K562 (cell line): ENCODE measurements around the gene ABHD4. TPM values are rescaled to one million over a fixed set of nuclear protein-coding genes. Genes with fewer than 3 reads are reported as not detected.

Experiments used
- ATAC-seq: fragments of 200-7000 bp; cut with Tn5 transposase; 3 replicates; pipeline ENCODE4 v1.9.1; 2020; ENCODE audit warnings: moderate library complexity
- BruUV-seq: library from RNA; stranded (reverse); fragments of 400-500 nt; replicated peaks from 2 replicates; lab custom pipeline; 2021; lab: Mats Ljungman, UMichigan
- CTCF ChIA-PET: fragments of 300-600 bp; formaldehyde crosslinking; extraction: SDS; loops from one replicate; lab custom pipeline; 2021; ENCODE audit warnings: low intra/inter-chr PET ratio; lab: Yijun Ruan, JAX
- POLR2A ChIA-PET: fragments of 300-600, 350-650 bp; sonication (Branson Sonifier 250); formaldehyde crosslinking; extraction: SDS; loops from one replicate; lab custom pipeline; 2021; ENCODE audit warnings: antibody characterized with exemption, inconsistent platforms; lab: Yijun Ruan, JAX
- DNase-seq, 4 experiments: peaks; one replicate each; pipeline versions ENCODE4 v3.0.0 to v3.0.0-alpha.2; 2011 to 2018; ENCODE audit warnings: low spot score in 3 of 4, mixed read lengths in 3 of 4; ENCODE audit errors: extremely low read depth in 1 of 4
- FAIRE-seq: peaks from 2 replicates; lab custom pipeline; 2011; peaks lifted over from hg19 to GRCh38; lab: Jason Lieb, UNC
- H2AFZ ChIP-seq: 2 replicates; pipeline ENCODE4 v1.6.0; 2011; ENCODE audit warnings: low read depth, low read length, control low read depth, inconsistent platforms
- H3K27ac ChIP-seq: fragments of 200-600 bp; 3 replicates; pipeline ENCODE4 v1.8.0; 2011; ENCODE audit warnings: low read depth, mild to moderate bottlenecking, control low read depth, inconsistent platforms, low read length, moderate library complexity, mixed read lengths; ENCODE audit errors: extremely low read depth
- H3K27me3 ChIP-seq, 2 experiments: fragments of 300-600 bp in 1 of 2; 2 replicates in 1 of 2; 3 replicates in 1 of 2; pipeline versions ENCODE4 v1.6.0 to v1.8.0; 2011; ENCODE audit warnings: inconsistent platforms in 2 of 2, low read length in 2 of 2, mild to moderate bottlenecking in 1 of 2, mixed read lengths in 1 of 2, moderate library complexity in 1 of 2; ENCODE audit not compliant: control insufficient read depth in 2 of 2, insufficient read depth in 2 of 2
- H3K36me3 ChIP-seq: fragments of 300-600 bp; 3 replicates; pipeline ENCODE4 v1.8.0; 2011; ENCODE audit warnings: mild to moderate bottlenecking, low read length, inconsistent platforms; ENCODE audit not compliant: control insufficient read depth, insufficient read depth
- H3K4me1 ChIP-seq, 2 experiments: fragments of 200-600 bp in 1 of 2; replicated peaks in 1 of 2; 2 replicates in 1 of 2; 3 replicates in 1 of 2; pipeline versions ENCODE4 v1.5.1 to v1.8.0; 2011; ENCODE audit warnings: inconsistent platforms in 2 of 2, low read length in 2 of 2, mild to moderate bottlenecking in 1 of 2, mixed read lengths in 1 of 2, moderate library complexity in 1 of 2; ENCODE audit not compliant: control insufficient read depth in 2 of 2, insufficient read depth in 2 of 2
- H3K4me2 ChIP-seq: 2 replicates; pipeline ENCODE4 v1.6.1; 2011; ENCODE audit warnings: low read length, control low read depth, inconsistent platforms, mixed read lengths; ENCODE audit not compliant: insufficient read depth
- H3K4me3 ChIP-seq: fragments of 200-600 bp; sonication (generic), shearing (Covaris generic); 2 replicates; pipeline ENCODE4 v1.5.1; 2016; ENCODE audit warnings: control low read depth, inconsistent platforms
- H3K79me2 ChIP-seq: fragments of 200-600 bp; 3 replicates; pipeline ENCODE4 v1.8.0; 2011; ENCODE audit warnings: low read length, inconsistent platforms; ENCODE audit not compliant: control insufficient read depth, insufficient read depth
- H3K9ac ChIP-seq, 2 experiments: 2 replicates each; pipeline versions ENCODE4 v1.6.0 to v1.6.1; 2011; ENCODE audit warnings: low read depth in 2 of 2, low read length in 2 of 2, control low read depth in 1 of 2, inconsistent platforms in 1 of 2, mild to moderate bottlenecking in 1 of 2, mixed read lengths in 1 of 2; ENCODE audit not compliant: insufficient read depth in 1 of 2
- H3K9me1 ChIP-seq: one replicate; pipeline ENCODE4 v1.6.0; 2011; ENCODE audit warnings: inconsistent platforms, mild to moderate bottlenecking, low read length, moderate library complexity; ENCODE audit not compliant: control insufficient read depth, insufficient read depth
- H3K9me3 ChIP-seq: replicated peaks from 2 replicates; pipeline ENCODE4 v1.5.1; 2011; ENCODE audit warnings: low read depth, low read length, inconsistent platforms; ENCODE audit not compliant: control insufficient read depth, insufficient read depth
- H4K20me1 ChIP-seq: replicated peaks from 2 replicates; pipeline ENCODE4 v1.6.1; 2011; ENCODE audit warnings: low read length, inconsistent platforms, mixed read lengths; ENCODE audit not compliant: control insufficient read depth, insufficient read depth
- CBX3 ChIP-seq, 2 experiments: IDR thresholded peaks; 1 replicate in 1 of 2; 2 replicates in 1 of 2; pipeline ENCODE4 v1.6.1; 2012; ENCODE audit warnings: inconsistent platforms in 2 of 2, low read length in 2 of 2, borderline replicate concordance in 1 of 2, control low read depth in 1 of 2
- HMGXB4 ChIP-seq: sonication (generic); formaldehyde crosslinking; IDR thresholded peaks from 2 replicates; pipeline ENCODE4 v1.8.1; 2023; ENCODE audit warnings: mild to moderate bottlenecking, missing genetic modification reagents
- HNRNPH1 ChIP-seq: fragments of 200-400 bp; formaldehyde crosslinking; optimal IDR thresholded peaks from 2 replicates; pipeline ENCODE3; 2017; ENCODE audit warnings: low read depth, mild to moderate bottlenecking, low read length, moderate library complexity
- LCOR ChIP-seq: sonication (generic); formaldehyde crosslinking; IDR thresholded peaks from 2 replicates; pipeline ENCODE4 v1.8.0; 2022; ENCODE audit warnings: mild to moderate bottlenecking, missing genetic modification reagents
- MCM5 ChIP-seq: fragments of 450-650 bp; IDR thresholded peaks from 2 replicates; pipeline ENCODE4 v1.6.1; 2016; ENCODE audit warnings: low read depth
- NFIC ChIP-seq: fragments of 450-650 bp; IDR thresholded peaks from 2 replicates; pipeline ENCODE4 v1.6.1; 2017; ENCODE audit warnings: mild to moderate bottlenecking, inconsistent platforms
- NR3C1 ChIP-seq: sonication (generic); formaldehyde crosslinking; IDR thresholded peaks from 2 replicates; pipeline ENCODE4 v1.8.1; 2022; ENCODE audit warnings: missing genetic modification reagents
- NR4A1 ChIP-seq, 2 experiments: fragments of 250-450 bp in 1 of 2; fragments of 450-650 bp in 1 of 2; sonication (Bioruptor Pico) in 1 of 2; IDR thresholded peaks; 2 replicates each; pipeline versions ENCODE4 v1.4.0 to v1.6.1; 2016 to 2020; ENCODE audit warnings: mild to moderate bottlenecking in 2 of 2, missing compliant biosample characterization in 1 of 2, missing genetic modification characterization in 1 of 2, moderate library complexity in 1 of 2
- RBM34 ChIP-seq: fragments of 200-400 bp; formaldehyde crosslinking; IDR thresholded peaks from 2 replicates; pipeline ENCODE4 v1.6.1; 2018; ENCODE audit warnings: low read length, borderline replicate concordance; ENCODE audit not compliant: insufficient read depth
- ZBTB33 ChIP-seq: sonication (generic); formaldehyde crosslinking; IDR thresholded peaks from 2 replicates; pipeline ENCODE4 v1.8.1; 2023; ENCODE audit warnings: mild to moderate bottlenecking, missing genetic modification reagents
- ZBTB43 ChIP-seq: sonication (generic); formaldehyde crosslinking; IDR thresholded peaks from 2 replicates; pipeline ENCODE4 v1.8.0; 2023; ENCODE audit warnings: mild to moderate bottlenecking, missing genetic modification reagents
- ZBTB7A ChIP-seq: IDR thresholded peaks from 2 replicates; pipeline ENCODE4 v1.6.1; 2011; ENCODE audit warnings: low read depth, mild to moderate bottlenecking, low read length, moderate library complexity, borderline replicate concordance; ENCODE audit not compliant: control insufficient read depth
- ZNF143 ChIP-seq: sonication (generic); formaldehyde crosslinking; IDR thresholded peaks from 2 replicates; pipeline ENCODE4 v1.9.0; 2022; ENCODE audit warnings: mild to moderate bottlenecking, missing genetic modification reagents
- ZNF511 ChIP-seq: sonication (generic); formaldehyde crosslinking; IDR thresholded peaks from 2 replicates; pipeline ENCODE4 v1.8.0; 2022; ENCODE audit warnings: mild to moderate bottlenecking, missing genetic modification reagents
- ZNF696 ChIP-seq: fragments of 250-450 bp; sonication (Bioruptor Pico); conservative IDR thresholded peaks from 2 replicates; pipeline ENCODE4 v1.4.0; 2020; ENCODE audit warnings: mild to moderate bottlenecking, moderate library complexity
- ZNF76 ChIP-seq: fragments of 250-450 bp; sonication (Bioruptor Pico); IDR thresholded peaks from 2 replicates; pipeline ENCODE4 v1.4.0; 2020; ENCODE audit warnings: mild to moderate bottlenecking, moderate library complexity, borderline replicate concordance
- WGBS: fragments of 100-300 bp; shearing (Covaris generic); methylation state at CpG from one replicate; pipeline ENCODE4 v1.1.6; 2016; ENCODE audit warnings: low coverage, mixed read lengths; ENCODE audit not compliant: insufficient coverage; ENCODE audit errors: missing lambda C conversion rate; 5-methylcytosine and 5-hydroxymethylcytosine counted together
- in situ Hi-C: fragments of 300-500 bp; cut with MboI; formaldehyde crosslinking; loops from 4 replicates; pipeline ENCODE4 v1.15.0; 2018; ENCODE audit warnings: inconsistent platforms, mixed read lengths
- intact Hi-C: fragments of 100-400 bp; cut with micrococcal nuclease; formaldehyde crosslinking; loops from 2 replicates; pipeline ENCODE4 v1.14.2; 2022
- polyA plus RNA-seq, 8 experiments: library from polyadenylated mRNA; depleted of rRNA in 4 of 8; stranded (reverse) in 5 of 8; unstranded in 3 of 8; fragments of >200 nt; fragmentation: Nextera tagmentation in 2 of 8; fragmentation: Illumina TruSeq in 1 of 8; extraction: Ambion mirVana in 2 of 8; extraction: Trizol in 1 of 8; gene quantifications; 2 replicates each; pipeline versions ENCODE4 v1.2.1 to v1.2.3, GENCODE V29; 2011 to 2014; ENCODE audit warnings: inconsistent platforms in 1 of 8, missing spikeins in 1 of 8
- total RNA-seq, 7 experiments: library from RNA; depleted of rRNA in 6 of 7; stranded (reverse); fragments of >200 nt in 6 of 7; fragmentation: Illumina TruSeq in 2 of 7; extraction: Trizol in 2 of 7; gene quantifications; 2 replicates each; pipeline versions ENCODE4 v1.2.1 to v1.2.3, GENCODE V29; 2011 to 2021; ENCODE audit warnings: low replicate concordance in 1 of 7

The ABHD4 gene
- total and polyA plus RNA-seq, 9 of the 15 experiments (the other 6 are each of a cell fraction or from before 2014, with no cell fraction given) = 3.6 to 12.0 (median 7.2) TPM

GRCh38 chr14:22596354-22596879 lies 1.7 kb upstream of the ABHD4 start:
- no peak for FAIRE-seq
- in situ Hi-C loops (no loop called here), intact Hi-C loops (no loop called here)
- WGBS = 67% methylated on average over 3 of the region's 3 CpGs
- TF ChIP-seq CBX3 (IDR thresholded peaks at IDR 0.05; ENCODE audit: borderline replicate concordance in 1 of 2, low read length in 2 of 2) (no peak), HMGXB4 (CRISPR knock-in tag) (no peak), NFIC (no peak), ZBTB7A (no peak), ZBTB33 (CRISPR knock-in tag) (no peak), NR3C1 (CRISPR knock-in tag) (no peak), MCM5 (no peak), ZNF76 (no peak), RBM34 (no peak), ZBTB43 (no peak), LCOR (CRISPR knock-in tag) (no peak), NR4A1 (CRISPR knock-in tag; IDR thresholded peaks at IDR 0.05) (no peak), NR4A1 (tag; IDR thresholded peaks at IDR 0.05) (no peak), ZNF143 (CRISPR knock-in tag) (no peak), ZNF696 (no peak), ZNF511 (CRISPR knock-in tag) (no peak), HNRNPH1 (no peak)
- POLR2A ChIA-PET = interaction anchor here (0.6 kb wide), 1 partner anchor 227 kb away, joined by 3 read pairs; no protein-coding TSS in a partner anchor
- H3K9me1 ChIP-seq = peaks cover 2% of the 10 kb centered on the region
- no peaks in the 10 kb centered on the region for H3K9me3 ChIP-seq
- peaks cover 16 to 53% of the 10 kb centered on the region in 2 experiments; a peak in 4 of 5 replicates for H3K4me1 ChIP-seq
- no peak overlapping the region for H3K4me2 ChIP-seq
- no peak overlapping the region for H3K27ac ChIP-seq
- H3K36me3 ChIP-seq = no peaks in the 10 kb centered on the region; the same call in 2 of the 3 replicates
- BruUV-seq = no TSS peak
- H2AFZ ChIP-seq = no peak overlapping the region
- CTCF ChIA-PET = no interaction called here
- no peak for DNase-seq
- no peak overlapping the region for H3K9ac ChIP-seq
- no peak overlapping the region for H3K4me3 ChIP-seq
- no peak for ATAC-seq
- H3K27me3 ChIP-seq = no peaks in the 10 kb centered on the region
- peaks cover 14% of the 10 kb centered on the region for H3K79me2 ChIP-seq
- no peaks in the 10 kb centered on the region for H4K20me1 ChIP-seq
